ENCODE measurements around the gene PCDHGA10. TPM values are rescaled to one million over a fixed set of nuclear protein-coding genes. Genes with fewer than 3 reads are reported as not detected.

Gene PCDHGA10
- total RNA-seq (1 to 10 TPM in 3 of 4 donors, under 1 TPM in 1; 0.86 to 3.9 (median 2.8) TPM), polyA plus RNA-seq (under 1 TPM; 0.27 to 0.56 (median 0.39) TPM)
- long read RNA-seq, donor 1, full-length matches to known transcripts: 1 of 1 reads
- long read RNA-seq, donor 1, partial matches to known transcripts: 0 of 1 reads
- long read RNA-seq, donor 1, other reads (novel, unspliced or antisense): 0 of 1 reads
- long read RNA-seq, donor 2: 0 reads

DNA sequence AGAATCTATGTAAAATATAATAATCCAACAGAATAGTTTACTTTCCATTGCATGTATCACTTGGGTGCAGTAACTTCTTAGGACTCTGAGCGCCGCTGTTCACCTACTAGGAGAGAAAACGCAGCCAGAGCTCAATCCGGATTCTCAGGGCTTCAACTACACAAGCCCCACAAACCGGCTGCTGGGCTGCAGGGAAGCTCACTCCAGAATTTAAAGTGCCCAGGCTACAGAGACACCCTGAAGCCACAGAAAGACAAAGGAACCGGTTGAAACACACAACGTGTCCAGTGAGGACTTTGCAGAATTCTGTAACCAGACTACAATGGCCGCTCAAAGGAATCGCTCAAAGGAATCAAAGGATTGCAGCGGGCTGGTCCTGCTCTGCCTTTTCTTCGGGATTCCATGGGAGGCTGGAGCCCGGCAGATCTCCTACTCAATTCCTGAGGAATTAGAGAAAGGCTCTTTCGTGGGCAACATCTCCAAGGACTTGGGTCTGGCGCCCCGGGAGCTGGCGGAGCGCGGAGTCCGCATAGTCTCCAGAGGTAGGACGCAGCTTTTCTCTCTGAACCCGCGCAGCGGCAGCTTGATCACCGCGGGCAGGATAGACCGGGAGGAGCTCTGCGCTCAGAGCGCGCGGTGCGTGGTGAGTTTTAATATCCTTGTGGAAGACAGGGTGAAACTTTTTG is at the start of gene PCDHGA10:
Gene PCDHGA10 (plus strand): TSS at position 134 of the 686 bp plus-strand sequence. CDS start 189 bp downstream, at position 323.
- peaks cover 0 to 25% (median 0%) of the 10 kb centered on the region in 3 donors for H3K27me3 ChIP-seq (ENCODE audit: insufficient read depth in 3 of 3, low read length in 2 of 3)
- intact Hi-C loops (cut with DNase I): no loop called here
- peak within 1 kb of the TSS; percentile 10 for H3K27ac ChIP-seq
- no peaks in the 10 kb centered on the region for H3K36me3 ChIP-seq (ENCODE audit: insufficient read depth in 1 of 2, low read depth in 1 of 2)
- peaks cover 7% of the 10 kb centered on the region for H3K9me3 ChIP-seq
- TF ChIP-seq, protein P1, sequence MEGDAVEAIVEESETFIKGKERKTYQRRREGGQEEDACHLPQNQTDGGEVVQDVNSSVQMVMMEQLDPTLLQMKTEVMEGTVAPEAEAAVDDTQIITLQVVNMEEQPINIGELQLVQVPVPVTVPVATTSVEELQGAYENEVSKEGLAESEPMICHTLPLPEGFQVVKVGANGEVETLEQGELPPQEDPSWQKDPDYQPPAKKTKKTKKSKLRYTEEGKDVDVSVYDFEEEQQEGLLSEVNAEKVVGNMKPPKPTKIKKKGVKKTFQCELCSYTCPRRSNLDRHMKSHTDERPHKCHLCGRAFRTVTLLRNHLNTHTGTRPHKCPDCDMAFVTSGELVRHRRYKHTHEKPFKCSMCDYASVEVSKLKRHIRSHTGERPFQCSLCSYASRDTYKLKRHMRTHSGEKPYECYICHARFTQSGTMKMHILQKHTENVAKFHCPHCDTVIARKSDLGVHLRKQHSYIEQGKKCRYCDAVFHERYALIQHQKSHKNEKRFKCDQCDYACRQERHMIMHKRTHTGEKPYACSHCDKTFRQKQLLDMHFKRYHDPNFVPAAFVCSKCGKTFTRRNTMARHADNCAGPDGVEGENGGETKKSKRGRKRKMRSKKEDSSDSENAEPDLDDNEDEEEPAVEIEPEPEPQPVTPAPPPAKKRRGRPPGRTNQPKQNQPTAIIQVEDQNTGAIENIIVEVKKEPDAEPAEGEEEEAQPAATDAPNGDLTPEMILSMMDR (IDR thresholded peaks at IDR 0.05): peak; percentile 70
- peak; percentile 70 to 79 (median 75) for ATAC-seq
- 21 to 29% (median 26%) methylated on average over 31 of the region's 31 CpGs for WGBS, 3 donors
- H3K4me3 ChIP-seq: peak within 1 kb of the TSS; percentile 62
- H3K4me1 ChIP-seq: no peaks in the 10 kb centered on the region
- peak; percentile 43 to 69 for DNase-seq

DNA sequence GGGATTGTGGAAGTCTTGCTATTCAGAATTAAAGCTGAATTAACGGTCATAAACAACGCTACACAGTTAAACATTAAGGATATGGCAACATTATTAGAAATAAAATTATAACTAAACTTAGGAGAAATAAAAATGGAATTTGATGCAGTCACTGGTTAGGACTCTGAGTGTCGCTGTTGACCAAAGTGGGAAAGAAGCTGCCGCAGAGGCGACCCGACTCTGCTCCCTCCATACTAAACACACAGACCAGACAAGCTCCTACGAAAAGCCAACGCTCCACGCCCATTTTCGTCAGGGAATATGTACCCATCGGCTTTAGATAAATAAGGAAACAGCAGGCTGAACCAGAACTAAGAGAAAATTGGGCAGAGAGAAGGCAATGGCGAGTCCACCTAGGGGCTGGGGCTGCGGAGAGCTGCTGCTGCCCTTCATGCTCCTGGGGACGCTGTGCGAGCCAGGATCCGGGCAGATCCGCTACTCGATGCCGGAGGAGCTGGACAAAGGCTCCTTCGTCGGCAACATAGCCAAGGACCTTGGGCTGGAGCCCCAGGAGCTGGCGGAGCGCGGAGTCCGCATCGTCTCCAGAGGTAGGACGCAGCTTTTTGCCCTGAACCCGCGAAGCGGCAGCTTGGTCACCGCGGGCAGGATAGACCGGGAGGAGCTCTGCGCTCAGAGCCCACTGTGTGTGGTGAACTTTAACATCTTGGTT is 48.7 kb upstream of the PCDHGA10 start, which contains the start of gene PCDHGA5:
Gene PCDHGA5 (plus strand): TSS at position 211 of the 709 bp plus-strand sequence. CDS start 169 bp downstream, at position 380.
- no peaks in the 10 kb centered on the region for H3K4me1 ChIP-seq
- H3K27ac ChIP-seq: no peak within 1 kb of the TSS
- DNase-seq: no peak
- ATAC-seq: peak in 3 of 4 donors; percentile 42 to 64 (median 49)
- 18 to 27% (median 25%) methylated on average over 34 of the region's 34 CpGs for WGBS, 3 donors
- H3K9me3 ChIP-seq: peaks cover 30% of the 10 kb centered on the region
- intact Hi-C loops (cut with DNase I): no loop called here
- no peaks in the 10 kb centered on the region for H3K36me3 ChIP-seq (ENCODE audit: insufficient read depth in 1 of 2, low read depth in 1 of 2)
- H3K27me3 ChIP-seq (ENCODE audit: insufficient read depth in 3 of 3, low read length in 2 of 3): peaks cover 0 to 79% (median 19%) of the 10 kb centered on the region in 3 donors
- peak within 1 kb of the TSS; percentile 41 for H3K4me3 ChIP-seq
- TF ChIP-seq, protein P1 (IDR thresholded peaks at IDR 0.05): no peak

DNA sequence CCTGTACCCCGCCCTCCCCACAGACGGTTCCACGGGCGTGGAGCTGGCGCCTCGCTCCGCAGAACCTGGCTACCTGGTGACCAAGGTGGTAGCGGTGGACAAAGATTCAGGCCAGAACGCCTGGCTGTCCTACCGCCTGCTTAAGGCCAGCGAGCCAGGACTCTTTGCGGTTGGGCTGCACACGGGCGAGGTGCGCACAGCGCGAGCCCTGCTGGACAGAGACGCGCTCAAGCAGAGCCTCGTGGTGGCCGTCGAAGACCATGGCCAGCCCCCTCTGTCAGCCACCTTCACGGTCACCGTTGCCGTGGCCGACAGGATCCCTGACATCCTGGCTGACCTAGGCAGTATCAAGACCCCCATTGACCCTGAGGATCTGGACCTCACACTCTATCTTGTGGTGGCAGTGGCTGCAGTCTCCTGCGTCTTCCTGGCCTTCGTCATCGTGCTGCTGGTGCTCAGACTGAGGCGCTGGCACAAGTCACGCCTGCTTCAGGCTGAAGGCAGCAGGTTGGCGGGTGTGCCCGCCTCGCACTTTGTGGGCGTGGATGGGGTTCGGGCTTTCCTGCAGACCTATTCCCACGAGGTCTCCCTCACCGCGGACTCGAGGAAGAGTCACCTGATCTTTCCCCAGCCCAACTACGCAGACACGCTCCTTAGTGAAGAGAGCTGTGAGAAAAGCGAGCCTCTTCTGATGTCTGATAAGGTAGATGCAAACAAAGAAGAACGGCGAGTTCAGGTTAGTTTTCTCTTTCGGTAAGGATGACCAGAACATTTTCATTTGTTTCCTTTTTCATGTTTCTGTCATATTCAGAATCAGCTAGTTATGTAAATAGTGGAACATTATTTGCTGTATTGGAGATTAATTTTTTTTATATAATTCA is 46.5 kb upstream of the PCDHGA10 start:
- Histone ChIP-seq H3K4me3 (no peak overlapping the region), H3K9me3 (peaks cover 16% of the 10 kb centered on the region), H3K27ac (no peak overlapping the region), H3K36me3 (ENCODE audit: insufficient read depth in 1 of 2, low read depth in 1 of 2) (no peaks in the 10 kb centered on the region), H3K4me1 (no peaks in the 10 kb centered on the region), H3K27me3 (ENCODE audit: insufficient read depth in 3 of 3, low read length in 2 of 3) (peaks cover 0 to 72% (median 18%) of the 10 kb centered on the region in 3 donors)
- intact Hi-C loops (cut with DNase I): no loop called here
- ATAC-seq (no peak), DNase-seq (no peak)
- WGBS, 3 donors: 35 to 42% (median 37%) methylated on average over 46 of the region's 46 CpGs
- TF ChIP-seq, protein P1 (IDR thresholded peaks at IDR 0.05): no peak
